Erythroblast (primary cell): ENCODE results near the gene KIFC1.
A peak's percentile ranks its signal among the peaks of the same experiment; 100 is the strongest.
"Not testable (repeated sequence)": the region's sequence is repeated elsewhere in the genome, so short reads cannot be mapped to it uniquely, and the experiment has no call there.

ENCODE experiments used
- DNase-seq, 2 experiments: peaks; one replicate each; lab custom pipeline; 2025; lab: John Stamatoyannopoulos, UW
- GATA1 ChIP-seq: IDR thresholded peaks from 2 replicates; pipeline ENCODE4 v1.6.1; 2011; ENCODE audit warnings: low read depth, mild to moderate bottlenecking, control low read depth, low read length, moderate library complexity
- POLR2A ChIP-seq: IDR thresholded peaks from 2 replicates; pipeline ENCODE4 v1.6.1; 2011; ENCODE audit warnings: mild to moderate bottlenecking, low read length

The KIFC1 gene

GRCh38 chr6:33391278-33391921 is at the start of gene KIFC1:
Gene KIFC1, plus strand, starts transcription at chr6:33391823. Its CDS starts 163 bp downstream, at chr6:33391986.
- DNase-seq: peak; percentile 100
- peak; percentile 84 for TF ChIP-seq POLR2A
- no peak for TF ChIP-seq GATA1

GRCh38 chr6:33343606-33343952 is 48.0 kb upstream of the KIFC1 start:
- not testable (repeated sequence) for DNase-seq

- no peak for DNase-seq
- TF ChIP-seq POLR2A (no peak), GATA1 (no peak)
Measured at GRCh38 chr6:33343953-33344611, 47.5 kb upstream of the KIFC1 start.

- peak; percentile 25 for TF ChIP-seq POLR2A
- no peak for TF ChIP-seq GATA1
- peak; percentile 80 to 84 for DNase-seq
Measured at GRCh38 chr6:33344701-33345697, 46.6 kb upstream of the KIFC1 start.

DNA sequence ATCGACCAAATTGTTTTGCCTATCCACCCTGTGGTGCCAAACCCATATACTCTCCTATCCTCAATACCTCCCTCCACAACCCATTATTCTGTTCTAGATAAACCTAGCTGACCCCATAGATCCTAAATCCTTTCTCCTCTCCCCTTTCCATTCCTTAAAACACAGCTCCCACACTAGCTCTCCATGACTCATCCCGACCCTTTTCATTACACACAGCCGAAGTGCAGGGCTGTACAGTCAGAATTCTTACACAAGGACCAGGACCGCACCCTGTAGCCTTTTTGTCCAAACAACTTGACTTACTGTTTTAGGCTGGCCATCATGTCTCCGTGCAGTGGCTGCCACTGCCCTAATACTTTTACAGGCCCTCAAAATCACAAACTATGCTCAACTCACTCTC is 44.7 kb upstream of the KIFC1 start:
- DNase-seq: not testable (repeated sequence)

- DNase-seq: no peak
- TF ChIP-seq POLR2A: no peak
- no peak for TF ChIP-seq GATA1
Measured at GRCh38 chr6:33347816-33348215, 43.8 kb upstream of the KIFC1 start.

DNA sequence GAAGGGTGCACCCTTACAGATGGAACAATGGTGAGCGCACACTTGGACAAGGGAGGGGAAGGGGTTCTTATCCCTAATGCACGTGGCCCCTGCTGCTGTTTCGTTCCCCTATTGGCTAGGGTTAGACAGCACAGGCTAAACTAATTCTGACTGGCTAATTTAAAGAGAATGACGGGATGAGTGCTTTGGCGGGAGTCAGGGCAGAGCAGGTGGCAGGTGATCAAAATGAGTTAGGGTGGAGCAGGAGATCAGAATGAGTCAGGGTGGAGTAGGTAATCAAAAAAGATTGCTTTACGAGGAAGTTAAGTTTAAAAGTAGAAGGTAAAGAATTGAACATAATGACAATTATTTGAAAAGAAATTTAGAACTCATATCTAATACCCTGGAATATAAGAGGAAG is 35.8 kb upstream of the KIFC1 start:
- DNase-seq: not testable (repeated sequence)

DNA sequence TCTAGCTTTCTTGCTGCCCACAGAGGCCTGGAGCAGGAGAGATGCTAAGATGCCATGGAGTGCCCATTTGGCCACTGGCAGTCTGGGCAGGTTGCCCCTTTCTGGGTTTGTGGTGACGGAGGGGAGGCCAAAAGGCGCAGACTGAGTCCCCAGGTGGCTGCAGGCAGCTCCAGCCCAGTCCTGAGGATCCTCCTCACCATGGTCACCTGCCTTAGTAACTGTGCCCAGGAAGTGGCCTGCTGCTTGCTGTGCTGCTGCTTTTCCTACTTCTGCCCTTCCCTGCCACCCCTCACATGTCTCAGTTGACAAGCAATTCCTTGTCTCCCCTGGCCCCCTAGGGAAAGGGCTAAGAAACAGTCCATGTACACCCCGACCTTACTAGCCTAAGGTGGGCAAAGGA is 35.3 kb upstream of the KIFC1 start:
- no peak for DNase-seq
- TF ChIP-seq GATA1: no peak
- TF ChIP-seq POLR2A: no peak

GRCh38 chr6:33357160-33357871 is 34.3 kb upstream of the KIFC1 start:
- peak; percentile 5 to 30 for DNase-seq

DNA sequence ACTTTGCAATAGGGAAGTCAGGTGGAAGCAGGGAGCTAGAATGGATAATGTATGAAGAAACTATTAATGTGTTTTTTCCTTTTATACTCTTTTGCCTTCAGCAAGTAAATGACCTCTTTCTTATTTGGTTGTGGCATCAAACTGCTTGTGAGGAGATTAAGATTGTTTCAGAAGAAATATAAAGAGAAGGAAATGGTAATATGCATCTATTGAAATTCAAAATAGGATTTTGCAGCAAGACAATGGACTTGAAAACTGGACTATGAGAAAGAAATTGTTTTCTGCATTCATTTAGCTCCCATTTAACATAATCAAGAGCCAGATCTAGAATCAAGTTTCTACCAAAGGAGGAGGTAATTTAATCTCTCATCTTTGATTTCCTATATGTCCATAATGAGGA is 32.3 kb upstream of the KIFC1 start:
- no peak for DNase-seq
- TF ChIP-seq POLR2A (no peak), GATA1 (no peak)

DNA sequence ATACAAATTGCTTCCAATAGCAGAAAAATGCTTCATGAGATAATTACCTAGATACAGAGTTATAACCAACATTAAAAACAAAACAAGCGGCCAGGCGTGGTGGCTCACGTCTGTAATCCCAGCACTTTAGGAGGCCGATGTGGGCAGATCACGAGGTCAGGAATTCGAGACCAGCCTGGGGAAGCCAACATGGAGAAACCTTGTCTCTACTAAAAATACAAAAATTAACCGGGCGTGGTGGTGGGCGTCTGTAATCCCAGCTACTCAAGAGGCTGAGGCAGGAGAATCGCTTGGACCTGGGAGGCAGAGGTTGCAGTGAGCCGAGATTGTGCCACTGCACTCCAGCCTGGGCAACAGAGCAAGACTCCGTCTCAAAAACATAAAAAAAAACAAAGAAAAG is 28.1 kb upstream of the KIFC1 start:
- DNase-seq: not testable (repeated sequence)

- not testable (repeated sequence) for DNase-seq
Measured at GRCh38 chr6:33364475-33365205, 27.0 kb upstream of the KIFC1 start.

DNA sequence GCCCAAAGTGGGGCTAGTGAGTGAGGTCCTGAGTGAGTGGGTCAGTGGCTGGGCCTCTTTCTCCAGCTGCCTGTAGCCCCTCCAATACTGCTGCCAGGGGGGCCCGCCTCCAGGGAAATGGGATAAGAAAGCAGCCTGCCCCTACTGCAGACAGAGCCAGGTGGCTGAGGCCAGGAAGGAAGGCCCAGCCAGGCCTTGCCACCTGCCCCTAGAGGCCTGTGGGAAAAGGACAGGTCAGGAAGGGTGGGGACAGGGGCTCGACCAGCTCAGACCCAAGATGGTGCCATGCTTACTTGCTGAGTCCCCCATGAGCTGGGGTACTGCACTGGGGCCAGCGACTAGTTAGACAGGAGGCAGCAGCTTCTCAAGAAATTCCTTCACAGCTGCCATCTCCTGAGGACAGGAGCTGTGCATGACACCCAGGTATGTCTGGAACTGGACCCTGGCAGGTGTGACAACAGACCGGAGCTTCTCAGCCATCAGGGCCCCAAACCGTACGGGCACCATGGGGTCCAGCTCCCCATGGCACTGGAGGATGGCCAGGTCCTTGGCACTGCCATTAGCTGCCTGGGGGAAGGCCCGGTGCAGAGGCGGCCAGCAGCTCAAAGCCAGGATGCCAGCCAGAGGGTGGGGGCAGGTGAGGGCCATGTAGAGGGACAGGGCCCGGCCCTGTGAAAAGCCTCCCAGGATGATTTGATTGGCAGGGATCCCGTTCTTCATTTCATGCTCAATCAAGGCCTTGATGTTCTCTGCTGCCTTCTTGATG is 26.2 kb upstream of the KIFC1 start:
- DNase-seq: not testable (repeated sequence)
